ENCODE measurements around the gene EIF1AD.

DNA sequence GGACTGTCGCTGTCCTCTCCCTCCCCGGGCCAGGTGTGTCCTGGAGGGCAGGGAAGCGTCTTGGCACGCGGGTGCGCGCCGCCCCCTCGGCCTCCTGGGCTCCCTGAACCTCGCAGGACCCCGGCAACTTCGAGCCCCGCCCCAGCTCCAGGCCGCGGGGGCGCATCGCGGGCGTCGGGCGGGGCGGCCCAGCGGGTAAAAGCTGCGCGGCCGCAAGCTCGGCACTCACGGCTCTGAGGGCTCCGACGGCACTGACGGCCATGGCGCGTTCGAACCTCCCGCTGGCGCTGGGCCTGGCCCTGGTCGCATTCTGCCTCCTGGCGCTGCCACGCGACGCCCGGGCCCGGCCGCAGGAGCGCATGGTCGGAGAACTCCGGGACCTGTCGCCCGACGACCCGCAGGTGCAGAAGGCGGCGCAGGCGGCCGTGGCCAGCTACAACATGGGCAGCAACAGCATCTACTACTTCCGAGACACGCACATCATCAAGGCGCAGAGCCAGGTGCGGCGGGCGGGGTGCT lies 9.9 kb upstream of the EIF1AD start, which contains the start of gene CST6:
- no peak for TF ChIP-seq POLR2A (IDR thresholded peaks at IDR 0.05)
- TF ChIP-seq, protein P1, sequence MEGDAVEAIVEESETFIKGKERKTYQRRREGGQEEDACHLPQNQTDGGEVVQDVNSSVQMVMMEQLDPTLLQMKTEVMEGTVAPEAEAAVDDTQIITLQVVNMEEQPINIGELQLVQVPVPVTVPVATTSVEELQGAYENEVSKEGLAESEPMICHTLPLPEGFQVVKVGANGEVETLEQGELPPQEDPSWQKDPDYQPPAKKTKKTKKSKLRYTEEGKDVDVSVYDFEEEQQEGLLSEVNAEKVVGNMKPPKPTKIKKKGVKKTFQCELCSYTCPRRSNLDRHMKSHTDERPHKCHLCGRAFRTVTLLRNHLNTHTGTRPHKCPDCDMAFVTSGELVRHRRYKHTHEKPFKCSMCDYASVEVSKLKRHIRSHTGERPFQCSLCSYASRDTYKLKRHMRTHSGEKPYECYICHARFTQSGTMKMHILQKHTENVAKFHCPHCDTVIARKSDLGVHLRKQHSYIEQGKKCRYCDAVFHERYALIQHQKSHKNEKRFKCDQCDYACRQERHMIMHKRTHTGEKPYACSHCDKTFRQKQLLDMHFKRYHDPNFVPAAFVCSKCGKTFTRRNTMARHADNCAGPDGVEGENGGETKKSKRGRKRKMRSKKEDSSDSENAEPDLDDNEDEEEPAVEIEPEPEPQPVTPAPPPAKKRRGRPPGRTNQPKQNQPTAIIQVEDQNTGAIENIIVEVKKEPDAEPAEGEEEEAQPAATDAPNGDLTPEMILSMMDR (IDR thresholded peaks at IDR 0.05), result no peak
